Measurements from ENCODE around the gene PIK3C2G. TPM values are rescaled to one million over a fixed set of nuclear protein-coding genes. Genes with fewer than 3 reads are reported as not detected.
"Not testable (repeated sequence)": the region's sequence is repeated elsewhere in the genome, so short reads cannot be mapped to it uniquely, and the experiment has no call there.

Gene PIK3C2G
- total and polyA plus RNA-seq, 2 donors from 2014 or later: 4.4 to 5.8 TPM

DNA sequence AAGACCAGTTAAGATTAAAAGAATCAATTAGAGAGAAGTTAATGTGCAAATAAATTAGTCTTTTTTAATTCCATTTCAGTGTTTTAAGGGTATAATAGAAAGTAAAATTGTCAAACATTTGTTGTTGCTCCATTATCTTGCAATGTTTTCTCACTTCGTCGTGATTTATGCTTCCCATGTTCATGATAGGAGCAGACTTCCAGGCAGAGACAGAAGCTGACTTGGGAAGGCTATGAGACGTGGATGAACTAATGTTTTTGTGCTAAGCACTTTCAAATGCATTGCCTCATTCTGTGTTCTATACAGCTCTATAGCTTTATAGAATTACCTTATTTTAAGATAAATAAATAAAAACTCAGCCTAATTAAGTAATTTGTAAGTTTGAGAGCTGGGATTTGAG, 226.2 kb downstream of the PIK3C2G start:
- Histone ChIP-seq H3K9ac (ENCODE audit: low read length in 3 of 3) (no peak overlapping the region), H3K27me3 (ENCODE audit: control insufficient read depth, insufficient read depth, low read length) (no peaks in the 10 kb centered on the region), H3K9me3 (ENCODE audit: control insufficient read depth in 2 of 3, insufficient read depth in 1 of 3, low read length in 3 of 3) (no peaks in the 10 kb centered on the region), H3K4me3 (ENCODE audit: low read length in 3 of 3) (no peak overlapping the region), H3K27ac (ENCODE audit: low read depth in 2 of 2, low read length in 2 of 2) (no peak overlapping the region), H3K36me3 (ENCODE audit: control insufficient read depth in 2 of 3, insufficient read depth in 3 of 3, low read length in 3 of 3) (no peaks in the 10 kb centered on the region), H3K4me1 (ENCODE audit: control insufficient read depth in 2 of 3, insufficient read depth in 2 of 3, low read depth in 1 of 3, low read length in 3 of 3) (no peaks in the 10 kb centered on the region)
- TF ChIP-seq, protein P1, sequence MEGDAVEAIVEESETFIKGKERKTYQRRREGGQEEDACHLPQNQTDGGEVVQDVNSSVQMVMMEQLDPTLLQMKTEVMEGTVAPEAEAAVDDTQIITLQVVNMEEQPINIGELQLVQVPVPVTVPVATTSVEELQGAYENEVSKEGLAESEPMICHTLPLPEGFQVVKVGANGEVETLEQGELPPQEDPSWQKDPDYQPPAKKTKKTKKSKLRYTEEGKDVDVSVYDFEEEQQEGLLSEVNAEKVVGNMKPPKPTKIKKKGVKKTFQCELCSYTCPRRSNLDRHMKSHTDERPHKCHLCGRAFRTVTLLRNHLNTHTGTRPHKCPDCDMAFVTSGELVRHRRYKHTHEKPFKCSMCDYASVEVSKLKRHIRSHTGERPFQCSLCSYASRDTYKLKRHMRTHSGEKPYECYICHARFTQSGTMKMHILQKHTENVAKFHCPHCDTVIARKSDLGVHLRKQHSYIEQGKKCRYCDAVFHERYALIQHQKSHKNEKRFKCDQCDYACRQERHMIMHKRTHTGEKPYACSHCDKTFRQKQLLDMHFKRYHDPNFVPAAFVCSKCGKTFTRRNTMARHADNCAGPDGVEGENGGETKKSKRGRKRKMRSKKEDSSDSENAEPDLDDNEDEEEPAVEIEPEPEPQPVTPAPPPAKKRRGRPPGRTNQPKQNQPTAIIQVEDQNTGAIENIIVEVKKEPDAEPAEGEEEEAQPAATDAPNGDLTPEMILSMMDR (IDR thresholded peaks at IDR 0.05; ENCODE audit: borderline replicate concordance, extremely low read depth, insufficient read depth): no peak
- FAIRE-seq (no peak), DNase-seq (peak in 1 of 5 donors; percentile 23)
- intact Hi-C loops (cut with DNase I): no loop called here

DNA sequence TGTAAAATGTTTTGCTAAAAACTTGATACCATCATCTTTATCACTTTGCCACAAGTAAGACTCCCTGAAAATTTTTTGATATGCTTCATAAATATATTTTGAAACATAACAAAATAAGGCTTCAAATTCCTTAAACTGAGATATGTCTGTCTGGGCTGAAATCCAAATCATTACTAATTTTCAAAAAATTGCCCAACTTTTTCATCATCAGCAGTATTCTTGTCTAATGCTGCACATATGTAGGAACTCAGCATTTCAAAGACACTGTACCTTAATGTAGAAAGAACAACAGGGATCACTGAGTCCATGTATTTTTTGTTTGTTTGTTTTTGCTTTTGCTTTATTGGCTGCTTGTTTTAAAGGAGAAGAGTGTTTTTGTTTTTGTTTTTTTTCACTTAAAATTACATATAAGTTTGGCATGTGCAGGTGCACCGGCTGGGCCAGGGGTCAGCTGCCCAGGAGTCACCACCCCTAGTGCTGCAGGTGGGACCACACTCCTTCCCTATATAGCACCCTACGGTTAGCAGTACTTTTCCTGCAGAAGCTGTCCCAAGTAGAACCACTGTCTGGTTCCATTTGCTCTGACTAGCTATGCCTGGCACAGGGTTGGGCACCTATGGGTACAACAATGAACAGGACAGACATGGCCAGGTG, 231.2 kb downstream of the PIK3C2G start:
- Histone ChIP-seq H3K9me3 (ENCODE audit: control insufficient read depth in 2 of 3, insufficient read depth in 1 of 3, low read length in 3 of 3) (no peaks in the 10 kb centered on the region), H3K9ac (ENCODE audit: low read length in 3 of 3) (no peak overlapping the region), H3K4me1 (ENCODE audit: control insufficient read depth in 2 of 3, insufficient read depth in 2 of 3, low read depth in 1 of 3, low read length in 3 of 3) (no peaks in the 10 kb centered on the region), H3K4me3 (ENCODE audit: low read length in 3 of 3) (no peak overlapping the region), H3K36me3 (ENCODE audit: control insufficient read depth in 2 of 3, insufficient read depth in 3 of 3, low read length in 3 of 3) (no peaks in the 10 kb centered on the region), H3K27me3 (ENCODE audit: control insufficient read depth, insufficient read depth, low read length) (no peaks in the 10 kb centered on the region), H3K27ac (ENCODE audit: low read depth in 2 of 2, low read length in 2 of 2) (no peak overlapping the region)
- no peak for DNase-seq
- FAIRE-seq: no peak
- TF ChIP-seq, protein P1 (IDR thresholded peaks at IDR 0.05; ENCODE audit: borderline replicate concordance, extremely low read depth, insufficient read depth): no peak
- intact Hi-C loops (cut with DNase I): no loop called here

DNA sequence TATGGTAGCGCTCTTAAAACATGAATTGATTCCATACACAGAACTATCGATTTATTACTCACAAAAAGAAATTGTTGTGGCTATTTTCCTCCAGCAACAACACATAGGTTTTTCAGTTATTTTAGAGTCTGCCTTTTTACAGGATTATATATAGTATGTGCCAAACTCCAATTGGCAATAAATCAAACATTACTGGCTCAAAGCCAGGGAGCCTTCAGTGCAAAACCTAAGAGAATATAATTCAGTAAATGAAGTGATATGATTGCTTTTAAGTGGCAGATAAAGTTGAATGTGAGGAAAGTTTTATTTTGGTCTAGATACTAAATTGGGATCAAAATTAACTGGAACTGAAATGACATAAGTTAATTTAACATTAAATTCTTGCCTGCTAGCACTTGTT, 234.8 kb downstream of the PIK3C2G start:
- H3K9ac ChIP-seq (ENCODE audit: low read length in 3 of 3): no peak overlapping the region
- TF ChIP-seq, protein P1 (IDR thresholded peaks at IDR 0.05; ENCODE audit: borderline replicate concordance, extremely low read depth, insufficient read depth): no peak
- H3K9me3 ChIP-seq (ENCODE audit: control insufficient read depth in 2 of 3, insufficient read depth in 1 of 3, low read length in 3 of 3): no peaks in the 10 kb centered on the region
- H3K4me3 ChIP-seq (ENCODE audit: low read length in 3 of 3): no peak overlapping the region
- no peak for DNase-seq
- no peak for FAIRE-seq
- H3K27me3 ChIP-seq (ENCODE audit: control insufficient read depth, insufficient read depth, low read length): no peaks in the 10 kb centered on the region
- intact Hi-C loops (cut with DNase I): no loop called here
- H3K4me1 ChIP-seq (ENCODE audit: control insufficient read depth in 2 of 3, insufficient read depth in 2 of 3, low read depth in 1 of 3, low read length in 3 of 3): no peaks in the 10 kb centered on the region
- no peak overlapping the region for H3K27ac ChIP-seq (ENCODE audit: low read depth in 2 of 2, low read length in 2 of 2)
- no peaks in the 10 kb centered on the region for H3K36me3 ChIP-seq (ENCODE audit: control insufficient read depth in 2 of 3, insufficient read depth in 3 of 3, low read length in 3 of 3)

DNA sequence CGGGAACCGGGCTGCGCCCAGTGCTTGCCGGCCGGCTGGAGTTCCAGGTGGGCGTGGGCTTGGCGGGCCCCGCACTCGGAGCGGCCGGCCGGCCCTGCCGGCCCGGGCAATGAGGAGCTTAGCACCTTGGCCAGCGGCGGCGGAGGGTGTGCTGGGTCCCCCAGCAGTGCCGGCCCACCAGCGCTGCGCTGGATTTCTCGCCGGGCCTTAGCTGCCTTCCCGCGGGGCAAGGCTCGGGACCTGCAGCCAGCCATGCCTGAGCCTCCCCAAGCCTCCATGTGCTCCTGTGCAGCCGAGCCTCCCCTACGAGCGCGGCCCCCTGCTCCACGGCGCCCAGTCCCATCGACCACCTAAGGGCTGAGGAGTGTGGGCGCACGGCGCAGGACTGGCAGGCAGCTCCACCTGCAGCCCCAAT, 238.8 kb downstream of the PIK3C2G start:
- FAIRE-seq; intact Hi-C loops (cut with DNase I); H3K4me3 ChIP-seq (ENCODE audit: low read length in 3 of 3); H3K9ac ChIP-seq (ENCODE audit: low read length in 3 of 3); H3K4me1 ChIP-seq (ENCODE audit: control insufficient read depth in 2 of 3, insufficient read depth in 2 of 3, low read depth in 1 of 3, low read length in 3 of 3); H3K27ac ChIP-seq (ENCODE audit: low read depth in 2 of 2, low read length in 2 of 2); H3K27me3 ChIP-seq (ENCODE audit: control insufficient read depth, insufficient read depth, low read length); H3K9me3 ChIP-seq (ENCODE audit: control insufficient read depth in 2 of 3, insufficient read depth in 1 of 3, low read length in 3 of 3); H3K36me3 ChIP-seq (ENCODE audit: control insufficient read depth in 2 of 3, insufficient read depth in 3 of 3, low read length in 3 of 3): not testable (repeated sequence)
- peak in 1 of 5 donors; percentile 71 for DNase-seq

DNA sequence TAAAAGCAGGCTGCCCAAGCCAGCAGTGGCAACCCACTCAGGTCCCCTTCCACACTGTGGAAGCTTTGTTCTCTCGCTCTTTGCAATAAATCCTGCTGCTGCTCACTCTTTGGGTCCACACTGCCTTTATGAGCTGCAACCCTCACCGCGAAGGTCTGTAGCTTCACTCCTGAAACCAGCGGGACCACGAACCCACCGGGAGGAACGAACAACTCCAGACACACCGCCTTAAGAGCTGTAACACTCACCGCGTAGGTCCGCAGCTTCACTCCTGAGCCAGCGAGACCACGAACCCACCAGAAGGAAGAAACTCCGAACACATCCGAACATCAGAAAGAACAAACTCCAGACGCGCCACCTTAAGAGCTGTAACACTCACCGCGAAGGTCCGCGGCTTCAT, 239.4 kb downstream of the PIK3C2G start:
- H3K36me3 ChIP-seq (ENCODE audit: control insufficient read depth in 2 of 3, insufficient read depth in 3 of 3, low read length in 3 of 3); H3K4me1 ChIP-seq (ENCODE audit: control insufficient read depth in 2 of 3, insufficient read depth in 2 of 3, low read depth in 1 of 3, low read length in 3 of 3); H3K9ac ChIP-seq (ENCODE audit: low read length in 3 of 3); DNase-seq; H3K27ac ChIP-seq (ENCODE audit: low read depth in 2 of 2, low read length in 2 of 2); H3K4me3 ChIP-seq (ENCODE audit: low read length in 3 of 3); FAIRE-seq; intact Hi-C loops (cut with DNase I); H3K9me3 ChIP-seq (ENCODE audit: control insufficient read depth in 2 of 3, insufficient read depth in 1 of 3, low read length in 3 of 3); H3K27me3 ChIP-seq (ENCODE audit: control insufficient read depth, insufficient read depth, low read length): not testable (repeated sequence)

Measured in kidney (tissue), 14 donors.